NOMO-1 treated with dmso at 0.1 percent for 144 hours (cell line): ENCODE results near the gene SERPINB10.
A peak's percentile ranks its signal among the peaks of the same experiment; 100 is the strongest.
"Not testable (repeated sequence)": the region's sequence is repeated elsewhere in the genome, so short reads cannot be mapped to it uniquely, and the experiment has no call there.

Experiments
- DNase-seq: peaks from one replicate; lab custom pipeline; 2025; ENCODE audit not compliant: unreplicated experiment; lab: John Stamatoyannopoulos, UW

Gene SERPINB10

GRCh38 chr18:63940543-63941050 lies 32.8 kb downstream of the SERPINB10 start:
- DNase-seq, result not testable (repeated sequence)

GRCh38 chr18:63947051-63947790 lies 39.5 kb downstream of the SERPINB10 start:
- no peak for DNase-seq

GRCh38 chr18:63949068-63949737 lies 41.4 kb downstream of the SERPINB10 start, which contains the start of gene HMSD:
TSS of gene HMSD (plus strand) at chr18:63949301. CDS start at chr18:63953456, 4,155 bp downstream.
- DNase-seq, result peak; percentile 62

- DNase-seq, result no peak
Measured at GRCh38 chr18:63951302-63951705, 43.5 kb downstream of the SERPINB10 start.

GRCh38 chr18:63953811-63954210 lies 46.1 kb downstream of the SERPINB10 start:
- no peak for DNase-seq

- no peak for DNase-seq
Measured at GRCh38 chr18:63956755-63957154, 49.0 kb downstream of the SERPINB10 start.

- DNase-seq, result no peak
Measured at GRCh38 chr18:63960891-63961290, 53.1 kb downstream of the SERPINB10 start.

GRCh38 chr18:63961435-63961980 lies 53.8 kb downstream of the SERPINB10 start:
- no peak for DNase-seq

- no peak for DNase-seq
Measured at GRCh38 chr18:63962137-63962536, 54.4 kb downstream of the SERPINB10 start.

GRCh38 chr18:63963615-63964256 lies 56.0 kb downstream of the SERPINB10 start:
- DNase-seq, result no peak

GRCh38 chr18:63964908-63965307 lies 57.1 kb downstream of the SERPINB10 start:
- no peak for DNase-seq

GRCh38 chr18:63965716-63966330 lies 58.1 kb downstream of the SERPINB10 start:
- no peak for DNase-seq

- DNase-seq, result peak; percentile 81
Measured at GRCh38 chr18:63969942-63970808, 62.4 kb downstream of the SERPINB10 start, which contains the start of gene SERPINB8. TSS of gene SERPINB8 (plus strand) at chr18:63970081. CDS start at chr18:63978309, 8,228 bp downstream.

- DNase-seq, result no peak
Measured at GRCh38 chr18:63970809-63971205, 63.0 kb downstream of the SERPINB10 start.

- no peak for DNase-seq
Measured at GRCh38 chr18:63971320-63972001, 63.7 kb downstream of the SERPINB10 start.

- DNase-seq, result no peak
Measured at GRCh38 chr18:63972002-63972376, 64.2 kb downstream of the SERPINB10 start.

GRCh38 chr18:63974991-63975390 lies 67.2 kb downstream of the SERPINB10 start:
- peak; percentile 58 for DNase-seq

- peak; percentile 60 for DNase-seq
Measured at GRCh38 chr18:63975628-63976027, 67.9 kb downstream of the SERPINB10 start.

- no peak for DNase-seq
Measured at GRCh38 chr18:63977040-63977439, 69.3 kb downstream of the SERPINB10 start.
